HG02678 (cell line): Measurements from ENCODE around the gene CCDC137.
"Not testable (repeated sequence)": the region's sequence is repeated elsewhere in the genome, so short reads cannot be mapped to it uniquely, and the experiment has no call there.

Source experiments
- ATAC-seq: cut with Tn5 transposase; IDR thresholded peaks from one replicate; pipeline ENCODE4 v1.9.1; 2021; ENCODE audit warnings: mild to moderate bottlenecking, moderate library complexity; ENCODE audit not compliant: unreplicated experiment

Gene CCDC137, protein sequence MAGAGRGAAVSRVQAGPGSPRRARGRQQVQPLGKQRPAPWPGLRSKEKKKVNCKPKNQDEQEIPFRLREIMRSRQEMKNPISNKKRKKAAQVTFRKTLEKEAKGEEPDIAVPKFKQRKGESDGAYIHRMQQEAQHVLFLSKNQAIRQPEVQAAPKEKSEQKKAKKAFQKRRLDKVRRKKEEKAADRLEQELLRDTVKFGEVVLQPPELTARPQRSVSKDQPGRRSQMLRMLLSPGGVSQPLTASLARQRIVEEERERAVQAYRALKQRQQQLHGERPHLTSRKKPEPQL

DNA sequence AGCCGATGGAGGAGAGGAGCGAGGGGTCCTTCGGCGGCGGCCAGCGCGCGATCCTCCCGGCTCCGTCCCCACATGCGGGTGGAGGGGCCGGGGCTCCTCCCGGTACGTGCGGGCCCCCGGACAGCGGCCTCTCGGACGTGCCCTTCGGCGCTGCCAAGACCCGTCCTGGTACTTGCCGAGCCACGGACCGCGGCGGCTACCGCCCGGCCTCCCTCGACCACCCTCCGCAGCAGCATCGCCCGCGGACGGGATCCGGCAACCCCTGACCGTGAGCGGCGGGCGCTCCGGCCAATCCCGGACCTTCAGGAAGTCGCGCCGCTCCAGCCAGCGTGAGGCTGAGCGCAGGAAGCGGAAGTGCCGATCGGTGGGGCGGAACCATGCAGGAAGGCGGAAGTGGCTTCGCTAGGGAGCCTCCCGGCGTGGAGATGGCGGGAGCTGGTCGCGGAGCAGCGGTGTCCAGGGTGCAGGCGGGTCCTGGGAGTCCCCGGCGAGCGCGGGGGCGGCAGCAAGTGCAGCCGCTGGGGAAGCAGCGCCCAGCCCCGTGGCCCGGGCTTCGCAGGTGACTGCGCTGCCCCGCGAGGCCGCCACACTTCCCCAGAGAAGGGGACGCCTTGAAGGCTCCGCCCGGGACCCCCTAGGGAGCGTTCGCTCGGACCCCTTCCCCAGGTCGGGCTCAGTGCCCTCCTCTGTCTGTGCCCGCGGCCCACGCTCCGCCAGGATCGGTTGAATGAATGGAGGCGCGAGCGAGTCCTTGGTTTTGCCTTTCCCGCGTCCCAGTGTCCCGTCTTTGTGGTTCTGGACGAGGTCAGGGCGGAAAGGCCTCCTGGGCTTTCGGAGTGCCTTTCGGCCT is at the start of gene CCDC137, which contains the start of gene OXLD1:
CCDC137 (plus strand) TSS at position 396 of the 850 bp plus-strand sequence; CDS start at position 426, 30 bp downstream.
OXLD1 (minus strand) TSS at position 264 of the 850 bp plus-strand sequence; CDS start at position 236, 28 bp downstream.
- ATAC-seq, result peak; percentile 91

DNA sequence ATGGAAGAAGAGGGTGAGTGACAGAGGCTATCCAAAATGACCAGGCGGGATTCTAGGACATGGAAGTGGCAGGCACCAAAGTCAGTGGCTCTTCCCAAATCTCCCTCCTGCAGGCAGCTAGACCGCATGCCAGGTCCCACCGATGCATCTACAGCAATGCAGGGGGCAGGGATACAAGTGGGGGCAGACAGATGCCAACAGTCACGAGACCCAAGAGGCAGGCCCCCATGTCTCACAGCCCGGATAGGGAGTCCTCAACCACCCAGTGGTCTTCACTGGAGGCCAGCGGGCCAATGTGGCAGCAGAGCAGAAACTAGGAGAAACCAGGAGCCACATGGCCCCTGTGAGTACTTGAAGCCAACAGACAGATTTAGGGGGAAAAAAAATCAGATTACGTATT is 49.7 kb upstream of the CCDC137 start:
- no peak for ATAC-seq

- not testable (repeated sequence) for ATAC-seq
Observed at GRCh38 chr17:81618307-81618706, 48.2 kb upstream of the CCDC137 start.

DNA sequence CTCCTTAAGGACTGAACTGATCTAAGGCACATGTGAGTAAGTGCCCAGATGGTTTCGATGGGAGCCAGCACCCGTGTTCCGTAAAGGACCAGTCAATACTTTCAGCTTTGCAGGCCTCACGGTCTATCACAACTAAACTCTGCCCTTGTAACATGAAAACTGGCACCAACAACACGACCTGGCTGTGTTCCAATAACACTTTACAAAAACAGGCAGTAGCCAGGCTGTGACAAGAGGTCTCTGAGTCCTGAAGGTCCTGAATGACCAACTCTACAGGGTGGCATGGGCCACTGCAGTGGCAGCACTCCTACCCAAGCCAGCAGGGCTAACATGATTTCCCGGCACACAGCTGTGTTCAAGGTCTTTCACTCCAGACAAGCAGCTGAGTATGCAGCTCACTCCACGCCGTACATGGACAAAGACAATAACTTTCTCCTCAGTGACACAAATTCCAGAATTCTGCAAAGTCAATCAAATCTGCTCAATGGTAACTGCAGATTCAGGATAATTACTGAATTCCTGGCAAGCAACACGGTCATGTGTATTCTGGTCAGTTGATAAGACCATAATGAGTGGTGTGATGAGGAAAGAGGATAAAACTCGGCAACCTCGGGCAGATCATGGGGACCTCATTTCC is 44.9 kb upstream of the CCDC137 start:
- no peak for ATAC-seq

GRCh38 chr17:81630274-81630673 is 36.3 kb upstream of the CCDC137 start:
- ATAC-seq, result no peak

DNA sequence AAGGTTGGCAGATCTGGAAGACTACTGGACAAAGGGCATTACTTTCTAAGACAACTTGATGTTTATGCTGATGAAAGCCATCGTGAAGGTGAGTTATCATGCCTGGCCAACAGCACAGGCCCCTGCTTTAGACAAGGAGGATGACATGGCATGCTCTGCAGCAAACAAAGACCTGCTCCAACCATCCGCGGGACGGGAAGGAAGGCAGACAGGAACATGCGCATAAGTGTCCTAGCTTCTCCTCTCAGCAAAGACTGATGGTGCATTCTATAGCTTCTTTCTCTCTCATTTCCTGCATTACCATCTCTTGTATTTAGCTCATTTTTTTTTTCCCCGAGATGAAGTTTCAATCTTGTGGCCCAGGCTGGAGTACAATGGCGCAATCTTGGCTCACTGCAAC is 35.1 kb upstream of the CCDC137 start:
- ATAC-seq, result no peak

DNA sequence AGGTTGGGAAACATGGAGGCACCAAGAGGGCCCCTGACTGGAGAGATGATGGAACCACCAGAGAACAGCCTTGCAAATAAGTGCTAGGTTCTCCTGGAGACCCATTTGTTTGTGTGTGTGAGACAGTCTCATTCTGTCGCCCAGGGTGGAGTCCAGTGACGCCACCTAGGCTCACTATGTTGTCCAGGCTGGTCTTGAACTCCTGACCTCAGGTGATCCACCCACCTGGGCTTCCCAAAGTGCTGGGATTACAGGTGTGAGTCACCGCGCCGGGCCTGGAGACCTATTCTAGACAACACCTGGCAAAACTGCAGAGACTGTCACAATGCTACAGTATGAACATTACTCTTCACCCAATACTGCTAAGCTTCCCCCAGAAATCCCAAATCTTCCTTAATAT is 31.1 kb upstream of the CCDC137 start:
- ATAC-seq, result no peak

- no peak for ATAC-seq
Observed at GRCh38 chr17:81635973-81636504, 30.5 kb upstream of the CCDC137 start.

GRCh38 chr17:81636505-81637288 is 29.8 kb upstream of the CCDC137 start, which contains the start of the genes NPLOC4 and TSPAN10:
TSS of gene NPLOC4 (minus strand) at chr17:81637112. CDS start at chr17:81636930, 182 bp downstream.
TSS of gene TSPAN10 (plus strand) at chr17:81637196. CDS start at chr17:81642413, 5,217 bp downstream.
- peak; percentile 86 for ATAC-seq

GRCh38 chr17:81638683-81639082 is 27.9 kb upstream of the CCDC137 start:
- ATAC-seq, result no peak

GRCh38 chr17:81640011-81640410 is 26.5 kb upstream of the CCDC137 start:
- ATAC-seq, result no peak

- ATAC-seq, result no peak
Observed at GRCh38 chr17:81641825-81642489, 24.6 kb upstream of the CCDC137 start.

DNA sequence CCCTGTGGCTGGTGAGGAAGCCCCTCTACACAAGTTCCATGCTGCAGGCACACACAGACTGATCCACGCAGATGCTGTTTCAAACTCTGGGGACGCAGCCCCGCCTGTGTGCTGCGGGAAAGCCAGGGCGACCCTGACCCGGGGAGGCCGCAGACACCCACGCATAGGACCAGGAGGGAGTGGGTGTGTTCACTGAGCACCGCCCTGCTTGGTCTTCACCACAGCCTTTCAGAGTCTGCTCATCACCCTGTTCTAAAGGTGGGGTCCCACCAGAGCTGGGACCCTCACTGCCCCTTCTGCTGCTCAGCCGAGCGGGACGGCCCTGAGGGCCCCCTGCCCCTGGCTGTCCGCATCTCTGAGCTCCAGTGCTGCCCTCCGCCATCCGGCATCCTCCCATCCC is 22.0 kb upstream of the CCDC137 start:
- ATAC-seq, result no peak

DNA sequence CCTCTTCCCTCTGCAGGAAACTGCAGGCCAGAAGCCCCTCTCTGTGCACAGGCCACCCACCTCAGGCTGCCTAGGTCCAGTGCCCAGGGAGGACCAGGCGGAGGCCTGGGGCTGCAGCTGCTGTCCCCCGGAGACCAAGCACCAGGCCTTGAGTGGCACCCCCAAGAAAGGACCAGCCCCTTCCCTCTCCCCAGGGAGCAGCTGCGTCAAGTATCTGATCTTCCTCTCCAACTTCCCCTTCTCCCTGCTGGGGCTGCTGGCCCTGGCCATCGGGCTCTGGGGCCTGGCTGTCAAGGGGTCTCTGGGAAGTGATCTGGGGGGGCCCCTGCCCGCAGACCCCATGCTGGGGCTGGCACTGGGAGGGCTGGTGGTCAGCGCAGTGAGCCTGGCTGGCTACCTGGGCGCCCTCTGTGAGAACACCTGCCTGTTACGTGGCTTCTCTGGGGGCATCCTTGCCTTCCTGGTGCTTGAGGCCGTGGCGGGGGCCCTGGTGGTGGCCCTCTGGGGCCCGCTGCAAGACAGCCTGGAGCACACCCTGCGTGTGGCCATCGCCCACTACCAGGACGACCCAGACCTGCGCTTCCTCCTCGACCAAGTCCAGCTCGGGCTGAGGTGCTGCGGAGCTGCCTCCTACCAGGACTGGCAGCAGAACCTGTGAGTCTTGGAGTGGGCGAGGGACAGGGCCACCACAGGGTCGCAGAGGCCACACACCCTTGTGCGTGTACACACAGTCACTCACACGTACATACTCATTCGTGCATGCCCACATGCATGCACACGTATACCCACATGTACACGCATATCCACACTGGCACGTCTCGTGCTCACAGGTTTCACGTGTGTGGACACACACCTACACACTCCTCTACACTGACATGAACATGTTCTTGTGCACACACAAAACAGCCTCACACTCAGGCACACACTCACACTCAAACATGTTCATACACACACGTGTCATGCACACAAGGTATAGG is 21.3 kb upstream of the CCDC137 start:
- no peak for ATAC-seq

DNA sequence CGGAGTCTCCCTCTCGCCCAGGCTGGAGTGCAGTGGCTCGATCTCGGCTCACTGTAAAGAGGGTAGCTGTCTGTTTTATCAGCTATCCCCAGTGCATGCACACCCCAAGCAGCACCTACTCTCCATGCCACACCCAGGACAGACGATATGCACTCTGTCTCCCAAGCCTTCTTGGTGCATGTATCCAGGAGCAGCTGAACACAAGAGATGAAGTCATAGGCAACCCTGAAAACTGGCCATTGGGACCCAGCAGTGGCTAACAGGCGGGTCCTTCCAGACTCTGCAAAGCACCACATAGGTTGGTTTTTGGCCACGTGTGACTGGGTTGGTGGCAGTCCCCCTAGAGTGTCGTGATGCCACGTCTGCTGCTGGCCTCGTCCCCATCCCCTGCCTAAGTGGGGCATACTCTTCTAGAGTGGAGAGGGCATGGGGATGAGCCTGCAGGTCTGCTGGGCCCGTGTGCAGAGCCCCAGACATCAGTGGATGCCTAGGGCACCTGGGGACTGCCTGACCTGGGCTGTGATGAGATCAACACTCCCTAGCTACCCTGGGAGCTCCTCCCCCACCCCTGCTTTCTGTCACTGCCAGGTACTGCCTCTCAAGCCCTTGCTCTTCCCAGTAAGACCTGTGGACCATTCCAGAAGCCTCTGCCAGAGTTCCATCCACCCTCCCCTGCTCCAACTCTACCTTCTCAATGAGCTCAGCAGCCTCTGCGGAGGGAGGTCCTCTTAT is 19.5 kb upstream of the CCDC137 start:
- ATAC-seq, result no peak

GRCh38 chr17:81647640-81648012 is 18.9 kb upstream of the CCDC137 start:
- ATAC-seq, result no peak

- ATAC-seq, result no peak
Observed at GRCh38 chr17:81648013-81648706, 18.4 kb upstream of the CCDC137 start.
